A673 (cell line): ENCODE data around the gene HEMK1. TPM values are rescaled to one million over a fixed set of nuclear protein-coding genes. Genes with fewer than 3 reads are reported as not detected.

ENCODE experiments used
- BruUV-seq: library from RNA; stranded (reverse); fragments of 400-500 nt; replicated peaks from 2 replicates; lab custom pipeline; 2021; lab: Mats Ljungman, UMichigan
- CTCF ChIA-PET: fragments of 300-600 bp; sonication (Branson Sonifier 250); formaldehyde crosslinking; loops from one replicate; lab custom pipeline; 2022; ENCODE audit warnings: antibody characterized with exemption; lab: Charles Lee
- POLR2A ChIA-PET: fragments of 300-600 bp; sonication (Branson Sonifier 250); formaldehyde crosslinking; loops from one replicate; lab custom pipeline; 2022; ENCODE audit warnings: antibody characterized with exemption; ENCODE audit not compliant: low non-redundant PET; lab: Charles Lee
- DNase-seq: peaks from one replicate; pipeline ENCODE4 v3.0.0-alpha.2; 2015; ENCODE audit warnings: low spot score
- H3K27ac ChIP-seq: fragments of 200-600 bp; sonication (generic); 2 replicates; pipeline ENCODE4 v1.5.1; 2016; ENCODE audit warnings: mixed run types, low read depth, mild to moderate bottlenecking, mixed read lengths, antibody characterized with exemption, low read length; ENCODE audit not compliant: poor library complexity, severe bottlenecking
- H3K27me3 ChIP-seq: fragments of 200-600 bp; sonication (generic); replicated peaks from 2 replicates; pipeline ENCODE4 v1.6.1; 2017; ENCODE audit warnings: mixed run types, low read depth, mild to moderate bottlenecking, mixed read lengths, antibody characterized with exemption, low read length; ENCODE audit not compliant: insufficient read depth, poor library complexity
- H3K36me3 ChIP-seq: fragments of 200-600 bp; sonication (generic); 2 replicates; pipeline ENCODE4 v1.6.1; 2016; ENCODE audit warnings: mixed run types, mild to moderate bottlenecking, mixed read lengths, antibody characterized with exemption, low read length; ENCODE audit not compliant: insufficient read depth, poor library complexity, severe bottlenecking
- H3K4me1 ChIP-seq: fragments of 200-600 bp; sonication (generic); 2 replicates; pipeline ENCODE4 v1.6.1; 2017; ENCODE audit warnings: mixed run types, mild to moderate bottlenecking, mixed read lengths, antibody characterized with exemption, low read length; ENCODE audit not compliant: insufficient read depth, poor library complexity, severe bottlenecking
- H3K4me3 ChIP-seq: fragments of 200-600 bp; sonication (generic); 2 replicates; pipeline ENCODE4 v1.5.1; 2016; ENCODE audit warnings: low read depth, mixed run types, mild to moderate bottlenecking, mixed read lengths, low read length; ENCODE audit not compliant: poor library complexity, severe bottlenecking
- H3K9me3 ChIP-seq: fragments of 200-600 bp; sonication (generic); 2 replicates; pipeline ENCODE4 v1.6.1; 2016; ENCODE audit warnings: mixed run types, low read depth, mild to moderate bottlenecking, mixed read lengths, antibody characterized with exemption, low read length; ENCODE audit not compliant: poor library complexity, severe bottlenecking
- EZH2 ChIP-seq: fragments of 200-600 bp; sonication (generic); IDR thresholded peaks from 2 replicates; pipeline ENCODE4 v1.6.1; 2017; ENCODE audit warnings: borderline replicate concordance, low read depth, mild to moderate bottlenecking, mixed read lengths, antibody characterized with exemption, low read length; ENCODE audit not compliant: poor library complexity, severe bottlenecking
- intact Hi-C: fragments of 100-400 bp; cut with micrococcal nuclease; formaldehyde crosslinking; loops from one replicate; pipeline ENCODE4 v1.10.0; 2022; ENCODE audit not compliant: unreplicated experiment
- total RNA-seq: library from RNA; stranded (reverse); gene quantifications from 2 replicates; pipeline ENCODE4 v1.2.3, GENCODE V29; 2021
- TF ChIP-seq, protein P1 (sequence below): fragments of 300-800, 200-600 bp; sonication (generic); conservative IDR thresholded peaks from 2 replicates; pipeline ENCODE4 v1.5.1; 2017; ENCODE audit warnings: low read depth, mild to moderate bottlenecking, antibody characterized with exemption, low read length, moderate library complexity, mixed read lengths

Gene HEMK1
- total RNA-seq, 1 experiment from 2014 or later: 5.7 TPM

DNA sequence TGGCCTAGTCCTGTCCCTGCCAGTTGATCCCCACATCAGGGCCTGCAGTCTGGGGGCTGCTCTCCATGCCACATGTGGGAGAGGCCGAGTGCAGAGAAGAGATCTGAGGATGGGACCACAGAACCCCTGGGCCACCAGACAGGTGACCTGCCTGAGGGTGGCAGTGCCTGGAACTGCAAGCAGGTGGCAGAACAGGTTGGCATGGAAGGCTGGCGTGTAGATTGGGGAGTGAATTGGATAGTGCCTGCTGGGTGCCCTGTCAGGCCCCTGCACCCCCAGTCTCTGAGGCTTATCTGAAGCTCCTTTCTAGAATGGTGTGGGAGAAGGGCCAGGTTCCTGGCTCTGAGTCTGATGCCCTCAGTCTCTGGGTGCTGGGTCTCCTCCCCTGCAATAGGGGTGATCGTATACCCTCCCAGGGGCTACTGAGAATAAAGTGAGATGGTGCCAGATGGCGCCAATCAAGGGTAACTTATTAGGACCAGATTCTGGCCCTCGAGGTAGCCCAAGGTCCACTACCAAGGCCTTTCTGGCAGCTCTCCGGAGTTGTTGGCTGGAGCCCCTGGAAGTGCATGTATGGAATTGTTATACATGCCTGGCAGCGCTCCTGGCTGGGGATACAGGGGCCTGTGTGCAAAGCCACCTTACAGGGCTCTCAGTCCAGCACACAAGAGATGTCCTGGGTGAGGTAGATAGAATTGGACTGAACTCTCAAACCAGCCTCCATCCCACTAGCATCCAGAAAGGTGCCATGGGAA, 17.5 kb upstream of the HEMK1 start:
- Histone ChIP-seq H3K27me3 (no peaks in the 10 kb centered on the region), H3K27ac (no peak overlapping the region), H3K4me3 (no peak overlapping the region), H3K36me3 (no peaks in the 10 kb centered on the region), H3K9me3 (no peaks in the 10 kb centered on the region), H3K4me1 (no peaks in the 10 kb centered on the region)
- no TSS peak for BruUV-seq
- no peak for DNase-seq
- no peak for TF ChIP-seq EZH2
- TF ChIP-seq, protein P1, sequence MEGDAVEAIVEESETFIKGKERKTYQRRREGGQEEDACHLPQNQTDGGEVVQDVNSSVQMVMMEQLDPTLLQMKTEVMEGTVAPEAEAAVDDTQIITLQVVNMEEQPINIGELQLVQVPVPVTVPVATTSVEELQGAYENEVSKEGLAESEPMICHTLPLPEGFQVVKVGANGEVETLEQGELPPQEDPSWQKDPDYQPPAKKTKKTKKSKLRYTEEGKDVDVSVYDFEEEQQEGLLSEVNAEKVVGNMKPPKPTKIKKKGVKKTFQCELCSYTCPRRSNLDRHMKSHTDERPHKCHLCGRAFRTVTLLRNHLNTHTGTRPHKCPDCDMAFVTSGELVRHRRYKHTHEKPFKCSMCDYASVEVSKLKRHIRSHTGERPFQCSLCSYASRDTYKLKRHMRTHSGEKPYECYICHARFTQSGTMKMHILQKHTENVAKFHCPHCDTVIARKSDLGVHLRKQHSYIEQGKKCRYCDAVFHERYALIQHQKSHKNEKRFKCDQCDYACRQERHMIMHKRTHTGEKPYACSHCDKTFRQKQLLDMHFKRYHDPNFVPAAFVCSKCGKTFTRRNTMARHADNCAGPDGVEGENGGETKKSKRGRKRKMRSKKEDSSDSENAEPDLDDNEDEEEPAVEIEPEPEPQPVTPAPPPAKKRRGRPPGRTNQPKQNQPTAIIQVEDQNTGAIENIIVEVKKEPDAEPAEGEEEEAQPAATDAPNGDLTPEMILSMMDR: no peak
- ChIA-PET POLR2A (no interaction called here), CTCF (no interaction called here)
- intact Hi-C loops: loop anchor here (2.0 kb wide), 1 partner anchor 205 kb away; no protein-coding TSS in a partner anchor

DNA sequence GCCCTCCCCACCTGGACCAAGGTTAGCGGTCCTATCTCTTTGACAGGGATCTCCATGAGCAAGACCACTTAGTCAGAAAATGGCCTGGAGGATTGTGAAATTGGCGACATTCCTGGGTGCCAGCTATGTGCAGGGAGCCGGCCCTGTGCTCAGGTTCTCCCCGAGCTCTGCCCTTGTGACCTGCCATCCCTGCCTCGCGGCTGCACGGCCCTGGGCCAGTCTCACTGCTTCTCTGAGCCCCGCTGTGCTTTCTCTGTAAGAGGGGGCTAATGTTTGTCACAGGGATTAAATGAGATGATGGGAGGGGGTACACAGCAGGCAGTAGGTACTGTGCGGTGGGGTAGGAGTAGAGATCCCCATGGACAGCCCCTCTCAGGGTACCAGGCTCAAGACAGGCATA, 16.7 kb upstream of the HEMK1 start:
- no peak overlapping the region for H3K27ac ChIP-seq
- no peaks in the 10 kb centered on the region for H3K36me3 ChIP-seq
- H3K4me3 ChIP-seq: no peak overlapping the region
- ChIA-PET CTCF (no interaction called here), POLR2A (no interaction called here)
- no peaks in the 10 kb centered on the region for H3K4me1 ChIP-seq
- intact Hi-C loops: no loop called here
- no peak for DNase-seq
- no TSS peak for BruUV-seq
- no peaks in the 10 kb centered on the region for H3K27me3 ChIP-seq
- H3K9me3 ChIP-seq: no peaks in the 10 kb centered on the region
- no peak for TF ChIP-seq EZH2
- TF ChIP-seq, protein P1: no peak

DNA sequence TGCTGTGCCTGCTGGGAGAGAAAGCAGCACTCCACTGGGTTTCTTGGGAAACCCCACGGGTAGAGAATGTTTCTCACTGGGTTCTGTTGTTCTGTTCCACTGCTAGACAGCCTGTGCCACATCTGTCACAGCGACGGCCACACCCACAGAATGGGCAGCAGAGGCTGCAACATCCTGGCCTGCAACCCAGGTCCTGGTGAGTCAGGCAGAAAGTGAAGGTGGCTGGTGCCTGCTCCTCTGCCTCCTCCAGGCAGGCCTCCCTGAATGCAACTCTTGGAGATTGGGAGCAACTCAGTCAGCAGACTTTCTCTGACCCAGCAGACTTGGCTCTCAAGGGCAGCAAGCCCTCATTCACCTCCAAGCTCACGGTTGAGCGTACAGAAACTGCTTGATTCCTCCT, 14.8 kb upstream of the HEMK1 start:
- no peak for DNase-seq
- ChIA-PET POLR2A (no interaction called here), CTCF (no interaction called here)
- no peaks in the 10 kb centered on the region for H3K36me3 ChIP-seq
- H3K4me1 ChIP-seq: no peaks in the 10 kb centered on the region
- H3K9me3 ChIP-seq: no peaks in the 10 kb centered on the region
- BruUV-seq: no TSS peak
- no peaks in the 10 kb centered on the region for H3K27me3 ChIP-seq
- intact Hi-C loops: no loop called here
- no peak overlapping the region for H3K4me3 ChIP-seq
- H3K27ac ChIP-seq: no peak overlapping the region
- TF ChIP-seq EZH2: no peak
- TF ChIP-seq, protein P1: no peak
